ENCODE results near the gene TEX36. TPM values are rescaled to one million over a fixed set of nuclear protein-coding genes. Genes with fewer than 3 reads are reported as not detected.

TEX36 gene
- total RNA-seq, 1 experiment from 2014 or later, result 0.25 TPM

DNA sequence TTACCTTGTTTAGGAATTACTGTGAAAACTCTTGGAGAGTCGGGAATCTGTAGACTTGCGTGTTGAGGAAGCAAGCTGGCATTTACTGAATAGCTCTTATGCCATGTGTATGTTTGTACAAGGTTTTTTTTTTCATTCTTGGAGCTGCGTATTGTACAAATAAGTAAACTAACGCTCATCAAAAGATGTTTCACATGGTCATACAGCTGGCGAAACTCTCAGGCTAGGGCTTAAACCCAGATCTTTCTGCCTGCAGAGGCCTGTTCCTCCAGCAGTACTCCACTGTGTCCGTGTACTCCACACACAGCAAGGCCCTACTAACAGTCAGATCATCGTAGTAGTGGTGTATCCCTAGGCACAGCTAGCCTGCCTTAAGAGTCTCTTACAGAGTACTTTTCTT, 44.0 kb upstream of the TEX36 start:
- POLR2A ChIA-PET, result no interaction called here

More for the DNA sequence above, 44.0 kb upstream of the TEX36 start:
- peaks cover 24% of the 10 kb centered on the region for H3K79me2 ChIP-seq (ENCODE audit: insufficient read depth, low read length)
- no peak overlapping the region for H3K9ac ChIP-seq (ENCODE audit: low read length)
- intact Hi-C loops (cut with micrococcal nuclease), result no loop called here
- ChIA-PET CTCF (no interaction called here), RAD21 (ENCODE audit: low non-redundant PET in 1 of 2, low total read pairs in 2 of 2, uncharacterized antibody in 2 of 2, unreplicated experiment in 2 of 2) (no interaction called here)
- no peaks in the 10 kb centered on the region for H3K4me1 ChIP-seq (ENCODE audit: control insufficient read depth in 1 of 2, insufficient read depth in 2 of 2, low read length in 2 of 2)
- no TSS peak for BruUV-seq (replicated peaks)
- no peak overlapping the region for H3K4me3 ChIP-seq (replicated peaks in 1 of 2; ENCODE audit: low read depth in 1 of 2, low read length in 2 of 2)
- DNase-seq (ENCODE audit: low read depth, low spot score), result no peak
- no peaks in the 10 kb centered on the region for H3K9me3 ChIP-seq (ENCODE audit: control insufficient read depth in 1 of 2, insufficient read depth in 1 of 2, low read depth in 1 of 2, low read length in 2 of 2)
- peaks cover 86 to 96% of the 10 kb centered on the region in 2 experiments for H3K36me3 ChIP-seq (ENCODE audit: control insufficient read depth in 1 of 2, insufficient read depth in 2 of 2, low read length in 2 of 2)
- no peaks in the 10 kb centered on the region for H3K27me3 ChIP-seq (ENCODE audit: insufficient read depth, low read length)
- no peaks in the 10 kb centered on the region for H3K9me2 ChIP-seq (ENCODE audit: insufficient read depth)
- ATAC-seq, result no peak; the same call in 1 of the 2 replicates
- no peak overlapping the region for H2AFZ ChIP-seq (ENCODE audit: low read depth, low read length, poor library complexity, severe bottlenecking)
- no peak for TF ChIP-seq YY1 (IDR thresholded peaks at IDR 0.05; ENCODE audit: extremely low read depth, insufficient replicate concordance, low read depth, low read length)
- no peak for TF ChIP-seq CBX3 (IDR thresholded peaks at IDR 0.05; ENCODE audit: low read depth)
- TF ChIP-seq, protein P1, sequence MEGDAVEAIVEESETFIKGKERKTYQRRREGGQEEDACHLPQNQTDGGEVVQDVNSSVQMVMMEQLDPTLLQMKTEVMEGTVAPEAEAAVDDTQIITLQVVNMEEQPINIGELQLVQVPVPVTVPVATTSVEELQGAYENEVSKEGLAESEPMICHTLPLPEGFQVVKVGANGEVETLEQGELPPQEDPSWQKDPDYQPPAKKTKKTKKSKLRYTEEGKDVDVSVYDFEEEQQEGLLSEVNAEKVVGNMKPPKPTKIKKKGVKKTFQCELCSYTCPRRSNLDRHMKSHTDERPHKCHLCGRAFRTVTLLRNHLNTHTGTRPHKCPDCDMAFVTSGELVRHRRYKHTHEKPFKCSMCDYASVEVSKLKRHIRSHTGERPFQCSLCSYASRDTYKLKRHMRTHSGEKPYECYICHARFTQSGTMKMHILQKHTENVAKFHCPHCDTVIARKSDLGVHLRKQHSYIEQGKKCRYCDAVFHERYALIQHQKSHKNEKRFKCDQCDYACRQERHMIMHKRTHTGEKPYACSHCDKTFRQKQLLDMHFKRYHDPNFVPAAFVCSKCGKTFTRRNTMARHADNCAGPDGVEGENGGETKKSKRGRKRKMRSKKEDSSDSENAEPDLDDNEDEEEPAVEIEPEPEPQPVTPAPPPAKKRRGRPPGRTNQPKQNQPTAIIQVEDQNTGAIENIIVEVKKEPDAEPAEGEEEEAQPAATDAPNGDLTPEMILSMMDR (IDR thresholded peaks at IDR 0.05 in 2 of 3, conservative IDR thresholded peaks at IDR 0.05 in 1 of 3; ENCODE audit: borderline replicate concordance in 1 of 3, insufficient read depth in 1 of 3, low read depth in 2 of 3, low read length in 2 of 3), result no peak
- no peak for TF ChIP-seq SRF (IDR thresholded peaks at IDR 0.05; ENCODE audit: low read depth)
- TF ChIP-seq TCF7L2 (IDR thresholded peaks at IDR 0.05; ENCODE audit: borderline replicate concordance, extremely low read depth, insufficient read depth, insufficient read length), result no peak
- TF ChIP-seq, protein P2, sequence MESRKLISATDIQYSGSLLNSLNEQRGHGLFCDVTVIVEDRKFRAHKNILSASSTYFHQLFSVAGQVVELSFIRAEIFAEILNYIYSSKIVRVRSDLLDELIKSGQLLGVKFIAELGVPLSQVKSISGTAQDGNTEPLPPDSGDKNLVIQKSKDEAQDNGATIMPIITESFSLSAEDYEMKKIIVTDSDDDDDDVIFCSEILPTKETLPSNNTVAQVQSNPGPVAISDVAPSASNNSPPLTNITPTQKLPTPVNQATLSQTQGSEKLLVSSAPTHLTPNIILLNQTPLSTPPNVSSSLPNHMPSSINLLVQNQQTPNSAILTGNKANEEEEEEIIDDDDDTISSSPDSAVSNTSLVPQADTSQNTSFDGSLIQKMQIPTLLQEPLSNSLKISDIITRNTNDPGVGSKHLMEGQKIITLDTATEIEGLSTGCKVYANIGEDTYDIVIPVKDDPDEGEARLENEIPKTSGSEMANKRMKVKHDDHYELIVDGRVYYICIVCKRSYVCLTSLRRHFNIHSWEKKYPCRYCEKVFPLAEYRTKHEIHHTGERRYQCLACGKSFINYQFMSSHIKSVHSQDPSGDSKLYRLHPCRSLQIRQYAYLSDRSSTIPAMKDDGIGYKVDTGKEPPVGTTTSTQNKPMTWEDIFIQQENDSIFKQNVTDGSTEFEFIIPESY (IDR thresholded peaks at IDR 0.05; ENCODE audit: extremely low read depth, insufficient replicate concordance, low read length), result no peak
- TF ChIP-seq POLR2A (IDR thresholded peaks at IDR 0.05; ENCODE audit: borderline replicate concordance, extremely low read depth, insufficient read depth, insufficient read length), result no peak
- TF ChIP-seq POLR2AphosphoS5 (IDR thresholded peaks at IDR 0.05; ENCODE audit: low read depth, low read length), result no peak
- no peak for TF ChIP-seq SIN3A (IDR thresholded peaks at IDR 0.05; ENCODE audit: low read depth)
- no peak for TF ChIP-seq EGR1 (IDR thresholded peaks at IDR 0.05; ENCODE audit: low read depth)
- TF ChIP-seq, protein P3, sequence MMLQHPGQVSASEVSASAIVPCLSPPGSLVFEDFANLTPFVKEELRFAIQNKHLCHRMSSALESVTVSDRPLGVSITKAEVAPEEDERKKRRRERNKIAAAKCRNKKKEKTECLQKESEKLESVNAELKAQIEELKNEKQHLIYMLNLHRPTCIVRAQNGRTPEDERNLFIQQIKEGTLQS (IDR thresholded peaks at IDR 0.05), result no peak
- no peak for TF ChIP-seq JUND (IDR thresholded peaks at IDR 0.05)
- no peak for TF ChIP-seq ZNF274 (IDR thresholded peaks at IDR 0.05; ENCODE audit: low read depth, low read length)
- no peak for TF ChIP-seq SP1 (IDR thresholded peaks at IDR 0.05; ENCODE audit: low read depth)
- TF ChIP-seq CEBPB (IDR thresholded peaks at IDR 0.05; ENCODE audit: low read depth), result no peak
- TF ChIP-seq EZH2phosphoT487 (IDR thresholded peaks at IDR 0.05; ENCODE audit: borderline replicate concordance), result no peak
- H3K4me2 ChIP-seq (ENCODE audit: low read length), result no peak overlapping the region
- H3K27ac ChIP-seq (ENCODE audit: low read depth, low read length), result no peak overlapping the region
- H4K20me1 ChIP-seq (ENCODE audit: insufficient read depth), result no peaks in the 10 kb centered on the region; the same call in 1 of the 2 replicates

Data from HCT116 (cell line).